CD14-positive monocyte (primary cell): Measurements from ENCODE around the gene FHIT. TPM values are rescaled to one million over a fixed set of nuclear protein-coding genes. Genes with fewer than 3 reads are reported as not detected.

Experiments used
- DNase-seq, 3 donors: peaks; one replicate each; pipeline ENCODE4 v3.0.0-alpha.2; 2011 to 2022
- H2AFZ ChIP-seq: 2 replicates; pipeline ENCODE4 v1.6.0; 2012; ENCODE audit warnings: mild to moderate bottlenecking, low read depth, low read length, inconsistent platforms; ENCODE audit not compliant: insufficient read depth, poor library complexity, severe bottlenecking
- H3K27ac ChIP-seq, 2 donors: 1 replicate in 1 of 2; 2 replicates in 1 of 2; pipeline ENCODE4 v1.5.1; 2012 to 2013; ENCODE audit warnings: low read length in 2 of 2, control low read depth in 1 of 2, inconsistent platforms in 1 of 2, low read depth in 1 of 2, mild to moderate bottlenecking in 1 of 2
- H3K27me3 ChIP-seq, 2 donors: one replicate each; pipeline versions ENCODE4 v1.6.0 to v1.6.1; 2011 to 2013; ENCODE audit warnings: low read length in 2 of 2; ENCODE audit not compliant: control insufficient read depth in 2 of 2, insufficient read depth in 2 of 2
- H3K36me3 ChIP-seq, 2 donors: replicated peaks in 1 of 2; 1 replicate in 1 of 2; 2 replicates in 1 of 2; pipeline versions ENCODE4 v1.5.1 to v1.6.1; 2012 to 2013; ENCODE audit warnings: low read length in 2 of 2, control low read depth in 1 of 2, inconsistent platforms in 1 of 2, mild to moderate bottlenecking in 1 of 2; ENCODE audit not compliant: insufficient read depth in 2 of 2, control insufficient read depth in 1 of 2
- H3K4me1 ChIP-seq, 2 donors: 1 replicate in 1 of 2; 2 replicates in 1 of 2; pipeline versions ENCODE4 v1.5.1 to v1.6.1; 2012 to 2013; ENCODE audit warnings: low read length in 2 of 2, control low read depth in 1 of 2, inconsistent platforms in 1 of 2, mild to moderate bottlenecking in 1 of 2, moderate library complexity in 1 of 2; ENCODE audit not compliant: insufficient read depth in 2 of 2, control insufficient read depth in 1 of 2
- H3K4me2 ChIP-seq: replicated peaks from 2 replicates; pipeline ENCODE3; 2012; ENCODE audit warnings: low read length, moderate library complexity, mild to moderate bottlenecking; ENCODE audit not compliant: poor library complexity, severe bottlenecking; ENCODE audit errors: extremely low read depth
- H3K4me3 ChIP-seq, 3 experiments: fragments of 200-600 bp in 1 of 3; sonication (generic) in 1 of 3; replicated peaks in 1 of 3; 1 replicate in 2 of 3; 2 replicates in 1 of 3; pipeline ENCODE4 v1.5.1; 2011 to 2013; ENCODE audit warnings: low read length in 3 of 3, mild to moderate bottlenecking in 3 of 3, control low read depth in 2 of 3, low read depth in 2 of 3, inconsistent platforms in 1 of 3, moderate library complexity in 1 of 3
- H3K79me2 ChIP-seq: 2 replicates; pipeline ENCODE4 v1.6.0; 2012; ENCODE audit warnings: mild to moderate bottlenecking, control low read depth, inconsistent platforms, low read length, moderate library complexity; ENCODE audit not compliant: insufficient read depth
- H3K9ac ChIP-seq: 2 replicates; pipeline ENCODE4 v1.6.0; 2017; ENCODE audit warnings: low read length, mild to moderate bottlenecking; ENCODE audit not compliant: insufficient read depth, poor library complexity, severe bottlenecking
- H3K9me3 ChIP-seq, 2 donors: replicated peaks in 1 of 2; 1 replicate in 1 of 2; 2 replicates in 1 of 2; pipeline versions ENCODE4 v1.5.1 to v1.6.1; 2012 to 2013; ENCODE audit warnings: low read length in 2 of 2, control low read depth in 1 of 2; ENCODE audit not compliant: control insufficient read depth in 1 of 2, insufficient read depth in 1 of 2
- H4K20me1 ChIP-seq: 2 replicates; pipeline ENCODE4 v1.6.0; 2012; ENCODE audit warnings: mild to moderate bottlenecking, low read length, control low read depth, moderate library complexity; ENCODE audit not compliant: insufficient read depth
- H3K27ac Mint-ChIP-seq, 7 donors: one replicate each; pipeline ENCODE4 v1.8.0; 2020; ENCODE audit warnings: mild to moderate bottlenecking in 7 of 7, mixed read lengths in 7 of 7, moderate library complexity in 6 of 7, inconsistent platforms in 2 of 7
- H3K27me3 Mint-ChIP-seq, 3 donors: one replicate each; pipeline ENCODE4 v1.8.0; 2021 to 2022; ENCODE audit warnings: low read depth in 3 of 3, mild to moderate bottlenecking in 3 of 3, mixed read lengths in 3 of 3, moderate library complexity in 3 of 3, inconsistent platforms in 1 of 3
- H3K36me3 Mint-ChIP-seq, 2 donors: one replicate each; pipeline ENCODE4 v1.8.0; 2020; ENCODE audit warnings: mixed read lengths in 2 of 2, inconsistent platforms in 1 of 2, mild to moderate bottlenecking in 1 of 2
- H3K4me1 Mint-ChIP-seq: one replicate; pipeline ENCODE4 v1.8.0; 2020; ENCODE audit warnings: mild to moderate bottlenecking, mixed read lengths
- H3K4me3 Mint-ChIP-seq, 2 donors: one replicate each; pipeline ENCODE4 v1.8.0; 2020; ENCODE audit warnings: mild to moderate bottlenecking in 2 of 2, mixed read lengths in 2 of 2, moderate library complexity in 1 of 2
- H3K9me3 Mint-ChIP-seq, 7 donors: one replicate each; pipeline ENCODE4 v1.8.0; 2020 to 2022; ENCODE audit warnings: mixed read lengths in 7 of 7, mild to moderate bottlenecking in 6 of 7, moderate library complexity in 6 of 7, inconsistent platforms in 2 of 7
- CTCF ChIP-seq: fragments of 200-600 bp; IDR thresholded peaks from one replicate; pipeline ENCODE4 v1.8.0; 2022; ENCODE audit warnings: antibody characterized with exemption, mild to moderate bottlenecking
- WGBS: methylation state at CpG from one replicate; pipeline ENCODE4 v1.1.5; 2013; ENCODE audit warnings: missing lambda C conversion rate; ENCODE audit not compliant: insufficient coverage; 5-methylcytosine and 5-hydroxymethylcytosine counted together
- intact Hi-C, 2 donors: fragments of 100-400 bp; cut with micrococcal nuclease; formaldehyde crosslinking; loops; one replicate each; pipeline versions ENCODE4 v1.15.0 to v1.15.1; 2023
- polyA plus RNA-seq, 3 donors: library from polyadenylated mRNA; depleted of rRNA in 1 of 3; unstranded in 2 of 3; stranded (reverse) in 1 of 3; fragments of 300-500 nt in 2 of 3; fragments of >200 nt in 1 of 3; fragmentation: Illumina TruSeq in 2 of 3; gene quantifications; 1 replicate in 2 of 3; 2 replicates in 1 of 3; pipeline ENCODE4 v1.2.3, GENCODE V29; 2012 to 2021

The FHIT gene
- polyA plus RNA-seq, 3 donors: 1.7 to 3.4 (median 3.2) TPM

GRCh38 chr3:60756241-60757030 lies 494.8 kb downstream of the FHIT start:
- peaks cover 0 to 3% of the 10 kb centered on the region in 2 donors for H3K9me3 ChIP-seq
- no peaks in the 10 kb centered on the region for H3K27me3 Mint-ChIP-seq
- peaks cover 50% of the 10 kb centered on the region for H3K4me1 Mint-ChIP-seq
- no peak overlapping the region for H3K4me3 Mint-ChIP-seq
- WGBS: 54% methylated on average over 6 of the region's 7 CpGs
- H3K36me3 ChIP-seq: no peaks in the 10 kb centered on the region
- peaks cover 37 to 46% of the 10 kb centered on the region in 2 donors for H3K4me1 ChIP-seq
- intact Hi-C loops: no loop called here
- no peak overlapping the region for H2AFZ ChIP-seq
- H3K27me3 ChIP-seq: no peaks in the 10 kb centered on the region
- H3K79me2 ChIP-seq: no peaks in the 10 kb centered on the region
- H3K9me3 Mint-ChIP-seq: peaks cover 0 to 13% (median 7%) of the 10 kb centered on the region in 7 donors
- H3K4me2 ChIP-seq: no peak overlapping the region
- no peak overlapping the region for H3K4me3 ChIP-seq
- no peaks in the 10 kb centered on the region for H4K20me1 ChIP-seq
- H3K36me3 Mint-ChIP-seq: no peaks in the 10 kb centered on the region
- no peak for TF ChIP-seq CTCF
- no peak overlapping the region for H3K27ac ChIP-seq
- no peak for DNase-seq
- H3K27ac Mint-ChIP-seq: no peak overlapping the region
- H3K9ac ChIP-seq: no peak overlapping the region

- no peak for DNase-seq
- TF ChIP-seq CTCF: peak; percentile 12
- Histone ChIP-seq H3K4me3 (no peak overlapping the region), H2AFZ (no peak overlapping the region), H3K36me3 (no peaks in the 10 kb centered on the region), H3K9me3 (peaks cover 9 to 11% of the 10 kb centered on the region in 2 donors), H3K79me2 (no peaks in the 10 kb centered on the region), H3K27me3 (no peaks in the 10 kb centered on the region), H3K9ac (no peak overlapping the region), H4K20me1 (no peaks in the 10 kb centered on the region), H3K27ac (no peak overlapping the region), H3K4me2 (no peak overlapping the region), H3K4me1 (peaks cover 33 to 41% of the 10 kb centered on the region in 2 donors)
- no peaks in the 10 kb centered on the region for H3K27me3 Mint-ChIP-seq
- H3K9me3 Mint-ChIP-seq: peaks cover 7 to 19% (median 16%) of the 10 kb centered on the region in 7 donors
- H3K4me3 Mint-ChIP-seq: no peak overlapping the region
- H3K36me3 Mint-ChIP-seq: peaks cover 0 to 4% of the 10 kb centered on the region in 2 donors
- no peak overlapping the region for H3K27ac Mint-ChIP-seq
- 92% methylated on average over 3 of the region's 3 CpGs for WGBS
- peaks cover 48% of the 10 kb centered on the region for H3K4me1 Mint-ChIP-seq
- intact Hi-C loops: no loop called here
Observed at GRCh38 chr3:60755094-60755493, 496.2 kb downstream of the FHIT start.
